T-helper 1 cell treated with Interleukin-12 subunit alpha and Interleukin-12 subunit beta and Interleukin-4 antibody, amounts not matched to agents 30 μg/mL and 1 μg/mL, for 36 hours (primary cell): ENCODE measurements around the gene KIF26B.

Experiments
- H3K27ac Mint-ChIP-seq: one replicate; pipeline ENCODE4 v1.8.0; 2021; ENCODE audit warnings: mild to moderate bottlenecking, mixed read lengths
- H3K27me3 Mint-ChIP-seq: one replicate; pipeline ENCODE4 v1.8.0; 2021; ENCODE audit warnings: low read depth, mixed read lengths
- H3K36me3 Mint-ChIP-seq: one replicate; pipeline ENCODE4 v1.8.0; 2021; ENCODE audit warnings: low read depth, mixed read lengths
- H3K4me1 Mint-ChIP-seq: one replicate; pipeline ENCODE4 v1.8.0; 2021; ENCODE audit warnings: low read depth, mixed read lengths
- H3K4me3 Mint-ChIP-seq: one replicate; pipeline ENCODE4 v1.8.0; 2021; ENCODE audit warnings: mild to moderate bottlenecking, moderate library complexity, mixed read lengths
- H3K9me3 Mint-ChIP-seq: one replicate; pipeline ENCODE4 v1.8.0; 2021; ENCODE audit warnings: mixed read lengths

Gene KIF26B

DNA sequence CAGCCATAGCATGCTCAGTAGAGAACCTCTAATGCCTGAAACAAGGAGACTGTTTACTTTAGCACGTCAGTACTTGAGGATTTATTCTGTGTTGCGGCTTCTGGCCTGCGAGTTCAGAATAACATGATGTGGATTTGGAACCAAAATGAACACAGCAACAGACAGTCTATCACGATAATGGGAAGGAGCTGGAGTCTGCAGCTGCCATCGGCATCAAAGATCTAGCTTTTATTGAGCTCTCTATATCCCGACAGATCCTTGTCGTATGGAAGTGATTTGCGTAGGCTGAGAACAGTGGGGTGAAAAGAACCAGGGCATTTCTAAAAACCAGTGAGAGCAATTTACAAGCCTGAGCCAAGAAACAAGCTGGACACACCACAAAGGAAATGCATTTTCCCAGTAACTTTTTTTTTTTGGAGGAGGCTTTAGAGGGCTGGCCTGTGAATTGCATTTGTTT is 294.2 kb downstream of the KIF26B start:
- no peaks in the 10 kb centered on the region for H3K36me3 Mint-ChIP-seq
- H3K4me1 Mint-ChIP-seq = no peaks in the 10 kb centered on the region
- H3K27ac Mint-ChIP-seq = no peak overlapping the region
- H3K4me3 Mint-ChIP-seq = no peak overlapping the region
- no peaks in the 10 kb centered on the region for H3K27me3 Mint-ChIP-seq
- H3K9me3 Mint-ChIP-seq = no peaks in the 10 kb centered on the region

DNA sequence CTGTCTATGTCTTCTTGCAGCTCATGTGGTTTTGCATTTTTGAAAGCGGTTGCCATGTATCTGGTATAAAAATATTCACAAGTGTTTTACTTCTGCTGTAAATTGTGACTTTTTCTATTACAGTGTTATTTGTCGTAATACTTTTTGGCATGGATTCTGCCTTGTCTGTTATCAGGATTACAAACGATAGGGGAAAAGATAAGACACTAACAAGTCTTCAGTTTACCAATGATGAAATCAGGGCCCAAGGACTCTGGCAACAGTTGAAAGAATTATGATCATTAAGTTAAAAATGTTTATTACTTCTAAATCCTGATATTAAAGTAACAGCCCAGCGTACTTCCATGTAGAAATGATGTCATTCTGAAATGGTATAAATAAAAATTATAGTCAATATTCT is 298.8 kb downstream of the KIF26B start:
- Mint-ChIP-seq H3K4me3 (no peak overlapping the region), H3K27ac (no peak overlapping the region), H3K36me3 (no peaks in the 10 kb centered on the region), H3K9me3 (no peaks in the 10 kb centered on the region), H3K27me3 (no peaks in the 10 kb centered on the region), H3K4me1 (no peaks in the 10 kb centered on the region)

DNA sequence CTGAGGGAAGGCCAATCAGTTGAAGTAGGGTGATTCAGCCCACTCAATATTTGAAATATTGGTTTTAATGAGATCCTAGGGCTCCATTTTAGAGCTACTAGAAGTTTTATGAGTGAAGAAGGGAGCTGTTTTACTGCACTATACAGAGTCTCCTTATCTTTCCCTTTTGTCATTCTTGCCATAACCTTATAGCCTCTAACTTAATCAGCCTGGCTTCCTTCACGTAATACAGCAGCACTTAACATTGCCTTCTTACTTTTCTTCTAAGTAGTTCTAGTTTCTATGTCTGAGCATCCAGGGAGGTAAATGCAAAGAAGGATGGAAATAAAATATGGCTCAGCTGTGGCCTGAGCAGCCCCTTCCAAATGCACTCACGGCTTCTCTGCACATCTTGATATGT is 299.3 kb downstream of the KIF26B start:
- Mint-ChIP-seq H3K4me1 (no peaks in the 10 kb centered on the region), H3K9me3 (no peaks in the 10 kb centered on the region), H3K27ac (no peak overlapping the region), H3K36me3 (no peaks in the 10 kb centered on the region), H3K4me3 (no peak overlapping the region), H3K27me3 (no peaks in the 10 kb centered on the region)

DNA sequence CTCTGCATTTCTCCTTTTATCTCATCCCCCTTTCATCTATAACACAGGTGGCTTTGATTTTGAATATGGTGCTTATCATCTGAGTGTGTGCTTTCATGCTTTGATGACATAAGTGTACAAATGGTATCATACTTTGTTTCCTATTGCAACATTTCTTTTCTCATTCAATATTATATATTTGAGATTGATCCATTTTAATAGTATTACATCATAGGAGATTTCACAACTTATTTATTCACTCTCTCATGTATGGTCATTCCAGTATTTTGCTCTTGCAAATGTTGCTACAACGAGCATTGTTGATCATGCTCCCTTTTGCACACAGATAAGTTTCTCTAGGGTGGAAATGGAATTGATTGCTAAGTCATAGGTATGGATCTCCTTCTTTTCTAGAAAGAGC is 302.8 kb downstream of the KIF26B start:
- Mint-ChIP-seq H3K4me1 (no peaks in the 10 kb centered on the region), H3K27me3 (no peaks in the 10 kb centered on the region), H3K36me3 (no peaks in the 10 kb centered on the region), H3K27ac (no peak overlapping the region), H3K4me3 (no peak overlapping the region), H3K9me3 (no peaks in the 10 kb centered on the region)

DNA sequence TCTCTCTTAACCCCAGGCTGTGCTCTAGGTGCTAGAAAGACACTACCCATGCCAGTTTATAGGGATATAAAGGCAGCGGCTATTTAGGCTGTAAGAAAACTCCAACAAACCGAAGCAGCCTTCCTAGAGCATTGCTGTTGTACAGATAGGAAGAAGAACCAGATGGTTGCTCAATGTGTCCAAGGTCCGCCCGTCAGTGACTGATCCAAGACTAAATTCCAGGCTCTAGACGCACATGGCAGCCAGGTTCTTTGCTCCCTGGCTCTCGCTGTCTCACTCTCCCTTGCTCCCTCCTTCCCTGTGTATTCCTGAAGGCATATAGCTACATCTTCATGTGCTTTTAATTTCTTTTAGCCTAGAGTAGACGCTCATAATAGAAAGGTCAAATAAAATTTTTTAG is 303.4 kb downstream of the KIF26B start:
- no peaks in the 10 kb centered on the region for H3K9me3 Mint-ChIP-seq
- H3K27ac Mint-ChIP-seq = no peak overlapping the region
- H3K27me3 Mint-ChIP-seq = no peaks in the 10 kb centered on the region
- H3K4me3 Mint-ChIP-seq = no peak overlapping the region
- H3K36me3 Mint-ChIP-seq = no peaks in the 10 kb centered on the region
- no peaks in the 10 kb centered on the region for H3K4me1 Mint-ChIP-seq

DNA sequence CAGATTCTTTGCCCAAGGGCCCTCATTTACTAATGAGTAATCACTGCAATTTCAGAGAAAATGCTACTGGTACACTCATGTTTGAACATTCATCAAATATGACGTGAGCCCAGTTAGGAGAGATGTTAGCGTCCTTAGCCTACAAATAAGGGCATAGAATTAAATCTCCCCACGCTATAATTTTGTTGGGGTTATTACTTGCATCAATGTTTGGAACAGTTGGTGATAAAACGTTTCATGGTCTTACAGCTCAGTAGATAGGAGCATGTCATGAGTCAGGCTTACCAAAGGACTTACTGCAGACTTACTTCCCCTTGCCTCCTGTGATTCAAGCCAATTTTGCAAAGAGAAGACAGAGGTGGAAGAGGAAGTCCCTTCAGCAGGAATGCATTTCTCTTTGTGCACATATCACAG is 304.0 kb downstream of the KIF26B start:
- Mint-ChIP-seq H3K4me1 (no peaks in the 10 kb centered on the region), H3K27me3 (no peaks in the 10 kb centered on the region), H3K4me3 (no peak overlapping the region), H3K27ac (no peak overlapping the region), H3K9me3 (no peaks in the 10 kb centered on the region), H3K36me3 (no peaks in the 10 kb centered on the region)

DNA sequence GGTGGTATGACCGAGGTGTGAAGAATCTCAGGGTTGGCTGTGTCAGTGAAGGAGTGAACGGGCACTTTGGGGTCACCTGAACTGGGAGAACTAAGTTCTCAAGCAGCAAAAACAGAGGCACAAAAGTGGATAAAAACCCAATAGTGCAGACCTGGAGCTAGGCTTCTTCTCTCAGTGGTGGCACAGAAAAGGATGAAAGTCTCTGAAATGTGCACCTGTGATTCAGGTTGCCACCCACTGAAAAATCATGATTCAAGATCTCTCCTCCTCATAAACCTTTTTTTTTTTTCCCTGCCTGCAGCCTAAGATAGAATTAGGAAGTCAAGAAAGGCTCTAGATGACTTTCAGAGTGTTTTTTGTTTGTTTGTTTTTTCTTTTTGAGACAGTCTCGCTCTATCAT is 304.8 kb downstream of the KIF26B start:
- Mint-ChIP-seq H3K9me3 (peaks cover 6% of the 10 kb centered on the region), H3K27me3 (no peaks in the 10 kb centered on the region), H3K36me3 (no peaks in the 10 kb centered on the region), H3K4me1 (no peaks in the 10 kb centered on the region), H3K4me3 (no peak overlapping the region), H3K27ac (no peak overlapping the region)

DNA sequence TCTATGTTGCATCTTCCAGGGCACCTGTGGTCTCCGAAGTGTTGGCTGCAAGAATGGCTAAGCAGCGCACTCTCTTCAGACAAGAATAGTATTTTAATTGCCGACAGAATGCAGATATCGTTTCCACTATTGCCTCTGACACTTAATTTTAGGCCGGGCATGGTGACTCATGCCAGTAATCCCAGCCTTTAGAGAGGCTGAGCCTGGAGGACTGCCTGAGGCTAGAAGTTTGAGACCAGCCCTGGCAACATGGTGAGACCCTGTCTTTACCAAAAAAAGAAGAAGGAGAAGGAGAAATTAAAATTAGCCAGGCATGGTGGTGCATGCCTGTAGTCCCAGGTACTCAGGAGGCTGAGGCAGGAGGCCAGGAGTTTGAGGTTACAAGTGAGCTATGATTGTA is 306.9 kb downstream of the KIF26B start:
- H3K4me3 Mint-ChIP-seq = no peak overlapping the region
- no peaks in the 10 kb centered on the region for H3K36me3 Mint-ChIP-seq
- peaks cover 6% of the 10 kb centered on the region for H3K9me3 Mint-ChIP-seq
- H3K27ac Mint-ChIP-seq = no peak overlapping the region
- no peaks in the 10 kb centered on the region for H3K4me1 Mint-ChIP-seq
- no peaks in the 10 kb centered on the region for H3K27me3 Mint-ChIP-seq

DNA sequence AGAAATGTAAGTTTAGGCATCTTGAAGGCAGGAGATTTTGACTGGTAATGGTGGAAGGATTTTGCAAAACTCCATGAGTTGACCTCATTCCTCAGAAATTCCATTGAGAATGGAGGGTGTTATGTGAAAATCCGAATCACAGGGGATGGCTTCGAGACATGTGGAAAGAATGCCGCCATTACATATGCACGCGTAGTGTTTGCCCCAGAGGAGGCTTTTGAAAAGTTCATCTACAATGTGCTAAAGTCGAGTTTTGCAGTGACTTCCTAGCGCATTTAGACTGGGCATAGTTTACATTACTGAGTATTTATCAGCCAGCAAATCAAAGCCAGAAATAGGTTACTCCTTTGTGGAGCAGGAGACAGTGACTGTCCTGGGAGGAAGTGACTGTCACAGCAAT is 307.4 kb downstream of the KIF26B start:
- H3K36me3 Mint-ChIP-seq = no peaks in the 10 kb centered on the region
- no peak overlapping the region for H3K4me3 Mint-ChIP-seq
- no peaks in the 10 kb centered on the region for H3K27me3 Mint-ChIP-seq
- H3K9me3 Mint-ChIP-seq = peaks cover 6% of the 10 kb centered on the region
- H3K27ac Mint-ChIP-seq = no peak overlapping the region
- no peaks in the 10 kb centered on the region for H3K4me1 Mint-ChIP-seq

DNA sequence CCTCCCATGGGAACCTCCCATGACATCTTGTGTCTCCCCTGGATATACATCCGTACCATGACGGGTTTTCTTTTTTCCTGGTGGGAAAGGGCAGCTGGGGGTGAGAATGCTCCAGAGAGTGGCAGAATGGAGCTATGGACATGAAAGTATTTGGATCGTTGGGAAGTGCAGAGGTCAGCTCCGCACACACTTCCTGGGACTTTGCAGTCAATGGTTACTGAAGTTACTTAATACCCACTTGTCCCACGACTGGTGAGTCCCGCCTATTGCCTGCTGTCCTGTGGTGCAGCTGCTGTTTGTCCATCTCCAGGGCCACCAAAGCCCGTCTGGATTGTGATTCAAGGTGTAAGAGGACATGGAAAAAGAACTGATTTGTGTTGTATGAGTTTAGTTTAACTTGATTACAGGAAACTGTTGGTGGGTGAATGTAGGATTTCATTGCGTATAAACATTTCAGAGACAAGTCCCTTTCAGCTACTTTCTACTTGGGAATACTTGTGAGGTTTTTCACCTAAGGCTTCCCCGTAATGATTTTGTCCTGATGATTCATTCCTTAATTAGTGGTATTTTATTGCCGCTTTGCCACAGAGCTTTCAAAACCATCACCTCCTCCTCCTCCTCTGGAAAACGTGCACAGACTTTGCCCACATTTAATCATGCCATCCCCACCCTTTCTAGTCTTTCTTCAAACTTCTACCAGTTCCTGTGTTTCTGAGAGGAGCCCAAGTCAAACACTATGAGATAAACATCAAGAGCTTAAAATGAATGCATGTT is 308.8 kb downstream of the KIF26B start:
- H3K4me1 Mint-ChIP-seq = no peaks in the 10 kb centered on the region
- no peak overlapping the region for H3K4me3 Mint-ChIP-seq
- no peaks in the 10 kb centered on the region for H3K36me3 Mint-ChIP-seq
- no peak overlapping the region for H3K27ac Mint-ChIP-seq
- H3K9me3 Mint-ChIP-seq = peaks cover 6% of the 10 kb centered on the region
- H3K27me3 Mint-ChIP-seq = no peaks in the 10 kb centered on the region

DNA sequence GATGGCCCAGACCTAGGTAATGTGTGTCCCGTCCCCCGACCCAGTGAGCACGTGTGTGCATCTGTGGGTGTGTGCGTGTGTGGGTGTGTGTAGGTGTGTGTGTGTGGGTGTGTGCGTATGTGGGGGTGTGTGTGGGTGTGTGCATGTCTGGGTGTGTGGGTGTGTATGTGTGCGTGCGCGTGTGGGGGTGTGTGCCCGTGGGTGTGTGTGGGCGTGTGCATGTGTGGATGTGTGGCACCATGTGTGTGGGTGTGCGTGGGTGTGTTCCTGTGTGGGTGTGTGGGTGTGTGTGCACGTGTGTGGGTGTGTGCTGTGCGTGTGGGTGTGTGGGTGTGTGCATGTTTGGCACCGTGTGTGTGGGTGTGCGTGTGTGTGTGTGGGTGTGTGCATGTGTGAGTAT is 309.5 kb downstream of the KIF26B start:
- Mint-ChIP-seq H3K9me3 (peaks cover 6% of the 10 kb centered on the region), H3K4me1 (no peaks in the 10 kb centered on the region), H3K4me3 (no peak overlapping the region), H3K27ac (no peak overlapping the region), H3K27me3 (no peaks in the 10 kb centered on the region), H3K36me3 (no peaks in the 10 kb centered on the region)

DNA sequence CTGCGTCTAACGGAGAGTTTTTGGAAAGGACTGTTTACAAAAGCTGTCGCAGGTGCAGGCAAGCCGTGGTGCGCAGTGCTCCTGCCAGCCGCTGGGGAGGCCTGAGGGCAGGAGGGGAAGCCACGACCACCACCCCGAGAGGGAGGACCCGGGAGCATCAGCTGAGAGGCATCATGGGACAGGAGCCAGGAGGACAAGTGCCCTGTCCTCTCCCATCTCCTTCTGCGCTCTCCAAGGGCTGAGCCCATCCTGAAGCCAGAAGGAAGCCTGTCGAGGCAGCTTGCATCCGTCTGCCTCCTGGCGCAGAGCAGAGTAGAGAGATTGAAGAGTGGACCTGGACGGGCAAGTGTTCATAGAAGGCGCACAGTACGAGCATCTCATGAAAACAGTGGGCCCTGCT is 310.9 kb downstream of the KIF26B start:
- Mint-ChIP-seq H3K9me3 (peaks cover 6% of the 10 kb centered on the region), H3K27ac (no peak overlapping the region), H3K4me1 (no peaks in the 10 kb centered on the region), H3K4me3 (no peak overlapping the region), H3K36me3 (no peaks in the 10 kb centered on the region), H3K27me3 (no peaks in the 10 kb centered on the region)

DNA sequence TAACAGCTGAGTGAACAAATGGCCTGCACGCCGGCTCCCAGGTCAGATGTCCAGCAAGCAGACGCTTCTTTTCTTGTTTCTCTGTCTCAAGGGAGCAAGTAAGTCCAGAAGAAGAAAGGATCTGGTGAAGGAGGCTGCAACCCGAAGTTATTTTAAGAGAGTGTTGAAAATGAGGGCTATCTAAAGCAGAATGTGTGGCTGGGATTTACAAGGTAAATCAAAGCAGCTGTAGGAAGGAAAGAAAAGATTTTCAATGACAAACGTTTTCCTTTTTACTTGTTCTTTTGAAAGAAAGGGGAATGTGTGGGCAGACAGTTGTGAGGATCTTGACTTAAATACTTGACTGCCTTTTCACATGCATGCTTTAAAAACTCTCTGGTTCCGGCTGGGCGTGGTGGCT is 311.5 kb downstream of the KIF26B start:
- peaks cover 6% of the 10 kb centered on the region for H3K9me3 Mint-ChIP-seq
- no peaks in the 10 kb centered on the region for H3K27me3 Mint-ChIP-seq
- no peak overlapping the region for H3K27ac Mint-ChIP-seq
- no peaks in the 10 kb centered on the region for H3K36me3 Mint-ChIP-seq
- no peaks in the 10 kb centered on the region for H3K4me1 Mint-ChIP-seq
- H3K4me3 Mint-ChIP-seq = no peak overlapping the region

DNA sequence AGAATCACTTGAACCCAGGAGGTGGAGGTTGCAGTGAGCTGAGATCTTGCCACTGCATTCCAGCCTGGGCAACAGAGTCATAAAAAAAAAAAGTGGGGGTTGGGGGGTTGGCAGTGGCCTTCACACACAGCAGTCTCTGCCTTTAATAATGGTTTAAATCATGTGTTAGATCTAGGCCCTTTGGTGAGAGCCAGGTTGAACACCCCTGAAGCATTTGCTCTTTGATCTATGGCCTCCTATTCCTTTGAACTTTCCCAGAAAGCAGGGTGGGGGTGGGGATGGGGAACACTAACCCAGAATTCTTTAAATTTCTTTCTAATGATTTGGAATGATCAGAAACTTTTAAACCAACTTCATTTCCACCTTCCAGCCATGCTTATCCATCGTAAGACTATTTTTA is 313.0 kb downstream of the KIF26B start:
- no peak overlapping the region for H3K4me3 Mint-ChIP-seq

DNA sequence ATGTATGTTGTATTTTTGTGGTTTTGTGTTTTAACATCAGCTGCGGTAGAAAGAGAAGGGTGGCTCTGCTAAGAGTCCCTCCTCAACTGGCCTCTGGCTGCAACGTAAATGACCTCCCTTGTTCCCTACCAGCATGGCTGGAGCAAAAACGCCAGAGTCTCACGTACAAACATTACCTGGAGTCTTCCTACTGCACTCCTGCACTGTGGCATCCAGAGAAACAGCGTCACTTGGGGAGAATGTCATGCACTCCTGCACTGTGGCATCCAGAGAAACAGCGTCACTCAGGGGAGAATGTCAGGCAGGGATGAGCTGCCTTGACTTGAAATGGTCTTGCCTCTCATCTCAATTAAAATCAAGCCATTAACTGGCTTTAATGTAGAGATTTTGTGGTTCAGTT is 314.2 kb downstream of the KIF26B start:
- Mint-ChIP-seq H3K9me3 (peaks cover 6% of the 10 kb centered on the region), H3K36me3 (no peaks in the 10 kb centered on the region), H3K27me3 (no peaks in the 10 kb centered on the region), H3K4me1 (no peaks in the 10 kb centered on the region), H3K4me3 (no peak overlapping the region), H3K27ac (no peak overlapping the region)

More for the DNA sequence above, 313.0 kb downstream of the KIF26B start:
- H3K27ac Mint-ChIP-seq = no peak overlapping the region
- no peaks in the 10 kb centered on the region for H3K27me3 Mint-ChIP-seq
- no peaks in the 10 kb centered on the region for H3K4me1 Mint-ChIP-seq
- H3K36me3 Mint-ChIP-seq = no peaks in the 10 kb centered on the region
- H3K9me3 Mint-ChIP-seq = peaks cover 6% of the 10 kb centered on the region

DNA sequence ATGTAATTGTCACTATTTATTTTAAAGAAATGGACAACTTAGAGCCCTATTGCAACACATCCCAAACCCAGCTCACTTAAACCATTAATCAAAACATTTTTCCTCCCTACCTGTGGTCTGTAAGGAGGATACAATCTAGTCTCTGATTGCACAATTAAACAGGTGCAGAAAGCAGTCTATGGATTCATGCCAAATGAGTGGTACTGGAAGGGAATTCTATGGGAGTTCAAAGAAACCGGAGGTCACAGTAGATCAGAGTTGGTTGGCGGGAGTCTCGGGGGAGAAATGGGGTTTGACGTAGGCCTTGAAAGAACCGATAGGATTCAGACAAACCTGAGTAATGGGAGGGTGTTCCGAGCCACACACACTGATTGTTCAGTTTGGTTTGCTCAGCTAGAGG is 314.9 kb downstream of the KIF26B start:
- Mint-ChIP-seq H3K27me3 (no peaks in the 10 kb centered on the region), H3K27ac (no peak overlapping the region), H3K36me3 (no peaks in the 10 kb centered on the region), H3K9me3 (no peaks in the 10 kb centered on the region), H3K4me1 (no peaks in the 10 kb centered on the region), H3K4me3 (no peak overlapping the region)
